Ishikawa (cell line): ENCODE results near the gene HHAT.

Experiments used
- CEBPB ChIP-seq: IDR thresholded peaks from 2 replicates; pipeline ENCODE4 v1.6.1; 2012
- CREB1 ChIP-seq: IDR thresholded peaks from 2 replicates; pipeline ENCODE4 v1.6.1; 2012; ENCODE audit warnings: low read depth
- EGR1 ChIP-seq: IDR thresholded peaks from 2 replicates; pipeline ENCODE4 v1.6.1; 2012
- EP300 ChIP-seq: IDR thresholded peaks from 2 replicates; pipeline ENCODE4 v1.6.1; 2012; ENCODE audit warnings: borderline replicate concordance
- FOXM1 ChIP-seq: IDR thresholded peaks from 2 replicates; pipeline ENCODE4 v1.6.1; 2012; ENCODE audit warnings: low read depth, borderline replicate concordance
- NFIC ChIP-seq: IDR thresholded peaks from 2 replicates; pipeline ENCODE4 v1.6.1; 2012
- RAD21 ChIP-seq: IDR thresholded peaks from 2 replicates; pipeline ENCODE4 v1.6.1; 2012; ENCODE audit warnings: low read depth
- TAF1 ChIP-seq: IDR thresholded peaks from 2 replicates; pipeline ENCODE4 v1.6.1; 2012; ENCODE audit warnings: low read depth, mild to moderate bottlenecking
- TCF12 ChIP-seq: IDR thresholded peaks from 2 replicates; pipeline ENCODE4 v1.6.1; 2012; ENCODE audit warnings: low read depth
- TEAD4 ChIP-seq: IDR thresholded peaks from 2 replicates; pipeline ENCODE4 v1.6.1; 2012
- YY1 ChIP-seq: IDR thresholded peaks from 2 replicates; pipeline ENCODE4 v1.6.1; 2012; ENCODE audit warnings: low read depth
- ZBTB7A ChIP-seq: IDR thresholded peaks from 2 replicates; pipeline ENCODE4 v1.6.1; 2012; ENCODE audit warnings: low read depth
- TF ChIP-seq, protein P1 (sequence below): IDR thresholded peaks from 2 replicates; pipeline ENCODE4 v1.6.1; 2012
- TF ChIP-seq, protein P2 (sequence below): IDR thresholded peaks from 2 replicates; pipeline ENCODE4 v1.6.1; 2012; ENCODE audit warnings: low read depth, mild to moderate bottlenecking
- TF ChIP-seq, protein P3 (sequence below): IDR thresholded peaks from 2 replicates; pipeline ENCODE4 v1.6.1; 2012

The HHAT gene

DNA sequence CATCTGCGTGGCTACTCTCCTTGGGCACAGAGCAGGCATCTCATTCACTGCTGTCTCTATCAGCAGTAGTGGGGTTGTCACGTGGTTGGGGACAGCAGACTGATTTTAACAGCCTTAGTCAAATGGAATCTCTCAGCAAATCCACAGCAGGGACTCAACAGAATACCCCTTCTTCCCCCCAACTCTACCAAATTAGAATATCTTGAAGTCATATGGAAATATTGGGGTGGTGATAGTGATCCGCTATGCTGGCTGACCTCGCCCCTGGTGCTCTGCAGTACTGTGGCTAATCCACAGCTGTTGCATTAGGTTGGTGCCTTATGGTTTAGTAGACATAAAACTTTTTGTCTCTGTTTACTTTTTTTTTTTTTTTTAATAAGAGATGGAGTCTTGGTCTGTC lies 23.9 kb downstream of the HHAT start:
- no peak for TF ChIP-seq EP300
- TF ChIP-seq RAD21 = no peak
- TF ChIP-seq, protein P1, sequence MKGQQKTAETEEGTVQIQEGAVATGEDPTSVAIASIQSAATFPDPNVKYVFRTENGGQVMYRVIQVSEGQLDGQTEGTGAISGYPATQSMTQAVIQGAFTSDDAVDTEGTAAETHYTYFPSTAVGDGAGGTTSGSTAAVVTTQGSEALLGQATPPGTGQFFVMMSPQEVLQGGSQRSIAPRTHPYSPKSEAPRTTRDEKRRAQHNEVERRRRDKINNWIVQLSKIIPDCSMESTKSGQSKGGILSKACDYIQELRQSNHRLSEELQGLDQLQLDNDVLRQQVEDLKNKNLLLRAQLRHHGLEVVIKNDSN = no peak
- no peak for TF ChIP-seq TCF12
- TF ChIP-seq TAF1 = no peak
- no peak for TF ChIP-seq NFIC
- TF ChIP-seq CEBPB = no peak
- no peak for TF ChIP-seq FOXM1
- TF ChIP-seq, protein P2, sequence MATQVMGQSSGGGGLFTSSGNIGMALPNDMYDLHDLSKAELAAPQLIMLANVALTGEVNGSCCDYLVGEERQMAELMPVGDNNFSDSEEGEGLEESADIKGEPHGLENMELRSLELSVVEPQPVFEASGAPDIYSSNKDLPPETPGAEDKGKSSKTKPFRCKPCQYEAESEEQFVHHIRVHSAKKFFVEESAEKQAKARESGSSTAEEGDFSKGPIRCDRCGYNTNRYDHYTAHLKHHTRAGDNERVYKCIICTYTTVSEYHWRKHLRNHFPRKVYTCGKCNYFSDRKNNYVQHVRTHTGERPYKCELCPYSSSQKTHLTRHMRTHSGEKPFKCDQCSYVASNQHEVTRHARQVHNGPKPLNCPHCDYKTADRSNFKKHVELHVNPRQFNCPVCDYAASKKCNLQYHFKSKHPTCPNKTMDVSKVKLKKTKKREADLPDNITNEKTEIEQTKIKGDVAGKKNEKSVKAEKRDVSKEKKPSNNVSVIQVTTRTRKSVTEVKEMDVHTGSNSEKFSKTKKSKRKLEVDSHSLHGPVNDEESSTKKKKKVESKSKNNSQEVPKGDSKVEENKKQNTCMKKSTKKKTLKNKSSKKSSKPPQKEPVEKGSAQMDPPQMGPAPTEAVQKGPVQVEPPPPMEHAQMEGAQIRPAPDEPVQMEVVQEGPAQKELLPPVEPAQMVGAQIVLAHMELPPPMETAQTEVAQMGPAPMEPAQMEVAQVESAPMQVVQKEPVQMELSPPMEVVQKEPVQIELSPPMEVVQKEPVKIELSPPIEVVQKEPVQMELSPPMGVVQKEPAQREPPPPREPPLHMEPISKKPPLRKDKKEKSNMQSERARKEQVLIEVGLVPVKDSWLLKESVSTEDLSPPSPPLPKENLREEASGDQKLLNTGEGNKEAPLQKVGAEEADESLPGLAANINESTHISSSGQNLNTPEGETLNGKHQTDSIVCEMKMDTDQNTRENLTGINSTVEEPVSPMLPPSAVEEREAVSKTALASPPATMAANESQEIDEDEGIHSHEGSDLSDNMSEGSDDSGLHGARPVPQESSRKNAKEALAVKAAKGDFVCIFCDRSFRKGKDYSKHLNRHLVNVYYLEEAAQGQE = no peak
- no peak for TF ChIP-seq CREB1
- no peak for TF ChIP-seq ZBTB7A
- no peak for TF ChIP-seq EGR1
- no peak for TF ChIP-seq TEAD4
- TF ChIP-seq YY1 = no peak
- TF ChIP-seq, protein P3, sequence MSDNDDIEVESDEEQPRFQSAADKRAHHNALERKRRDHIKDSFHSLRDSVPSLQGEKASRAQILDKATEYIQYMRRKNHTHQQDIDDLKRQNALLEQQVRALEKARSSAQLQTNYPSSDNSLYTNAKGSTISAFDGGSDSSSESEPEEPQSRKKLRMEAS = no peak

DNA sequence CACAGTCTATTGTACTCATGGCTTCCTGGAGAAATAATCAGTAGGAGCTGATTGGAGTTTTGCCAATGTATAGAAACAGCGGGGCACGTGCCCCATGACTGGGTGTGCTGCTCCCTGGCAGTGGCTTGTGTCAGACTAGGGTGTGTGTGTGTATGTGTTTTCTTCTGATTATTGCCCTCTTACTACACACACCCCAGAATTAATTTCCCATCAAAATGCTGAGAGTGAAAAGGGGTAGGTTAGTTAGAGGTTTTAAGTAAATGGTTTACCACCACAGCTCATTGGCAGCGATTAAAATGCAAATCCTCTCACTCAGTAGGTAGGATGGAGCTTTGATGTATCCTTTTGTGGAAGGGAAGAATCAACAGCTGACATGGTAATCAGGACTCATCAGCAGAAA lies 29.9 kb downstream of the HHAT start:
- TF ChIP-seq, protein P1 = no peak
- TF ChIP-seq YY1 (no peak), TAF1 (no peak), ZBTB7A (no peak), CEBPB (no peak), RAD21 (no peak), TCF12 (no peak), EGR1 (no peak), EP300 (no peak)
- TF ChIP-seq, protein P2 = no peak

DNA sequence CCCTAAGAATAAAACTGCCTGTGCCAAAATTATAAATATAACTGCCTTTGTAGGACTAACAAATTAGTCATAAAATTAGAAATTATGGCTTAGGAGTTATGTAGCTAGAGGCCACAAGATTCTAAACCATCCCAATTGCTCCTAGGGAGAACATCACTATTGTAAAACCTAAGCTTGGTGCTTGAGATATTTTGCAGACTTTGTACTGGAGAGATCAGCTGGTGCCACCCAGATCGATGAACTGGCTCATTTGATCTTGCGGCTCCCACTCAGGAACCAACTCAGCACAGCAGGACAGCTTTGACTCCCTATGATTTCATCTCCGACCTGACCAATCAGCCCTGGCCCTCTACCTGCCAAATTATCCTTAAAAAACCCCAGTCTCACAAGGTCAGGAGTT lies 30.6 kb downstream of the HHAT start:
- TF ChIP-seq EP300 = no peak
- TF ChIP-seq, protein P2 = no peak
- no peak for TF ChIP-seq TAF1
- no peak for TF ChIP-seq EGR1
- TF ChIP-seq TCF12 = no peak
- TF ChIP-seq ZBTB7A = no peak
- TF ChIP-seq, protein P3 = no peak
- no peak for TF ChIP-seq CREB1
- no peak for TF ChIP-seq RAD21

DNA sequence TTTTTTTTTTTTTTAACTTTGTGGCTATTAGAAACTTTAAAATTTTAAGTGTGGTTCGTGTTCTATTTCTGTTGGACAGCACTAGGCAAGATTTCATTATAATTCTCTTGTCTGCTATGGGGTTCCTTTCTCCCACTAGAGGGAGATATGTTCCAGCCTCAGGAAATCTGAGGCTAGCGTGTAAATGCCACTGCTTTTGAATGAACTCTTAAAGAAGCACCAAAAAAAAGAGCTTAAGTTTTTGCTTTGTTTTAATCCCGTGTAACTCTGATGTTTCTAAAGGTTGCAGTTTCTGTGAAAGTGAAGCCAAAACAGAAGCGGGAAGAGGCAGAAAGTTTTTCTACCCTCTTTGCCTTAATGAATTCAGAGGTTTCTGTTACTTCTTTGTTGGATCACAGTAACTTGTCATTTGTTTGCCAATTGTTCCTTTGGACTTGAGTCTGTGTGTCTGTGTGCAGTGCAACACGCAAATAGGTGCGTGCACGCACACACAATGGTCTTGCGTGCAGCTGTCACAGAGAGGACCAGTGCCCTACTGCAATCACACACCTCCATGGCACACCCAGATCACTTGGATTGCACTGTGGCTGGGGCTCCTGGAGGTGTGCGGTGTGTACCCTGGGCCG lies 32.3 kb downstream of the HHAT start:
- peak; percentile 35 for TF ChIP-seq RAD21
- no peak for TF ChIP-seq EGR1
- no peak for TF ChIP-seq NFIC
- TF ChIP-seq, protein P1 = no peak
- no peak for TF ChIP-seq TEAD4
- TF ChIP-seq YY1 = no peak
- no peak for TF ChIP-seq EP300
